ENCODE measurements around the gene AUP1.

AUP1 gene

GRCh38 chr2:74515981-74516633, 13.4 kb downstream of the AUP1 start:
- POLR2A ChIA-PET (ENCODE audit: low non-redundant PET) = no interaction called here
- TF ChIP-seq, protein P1, sequence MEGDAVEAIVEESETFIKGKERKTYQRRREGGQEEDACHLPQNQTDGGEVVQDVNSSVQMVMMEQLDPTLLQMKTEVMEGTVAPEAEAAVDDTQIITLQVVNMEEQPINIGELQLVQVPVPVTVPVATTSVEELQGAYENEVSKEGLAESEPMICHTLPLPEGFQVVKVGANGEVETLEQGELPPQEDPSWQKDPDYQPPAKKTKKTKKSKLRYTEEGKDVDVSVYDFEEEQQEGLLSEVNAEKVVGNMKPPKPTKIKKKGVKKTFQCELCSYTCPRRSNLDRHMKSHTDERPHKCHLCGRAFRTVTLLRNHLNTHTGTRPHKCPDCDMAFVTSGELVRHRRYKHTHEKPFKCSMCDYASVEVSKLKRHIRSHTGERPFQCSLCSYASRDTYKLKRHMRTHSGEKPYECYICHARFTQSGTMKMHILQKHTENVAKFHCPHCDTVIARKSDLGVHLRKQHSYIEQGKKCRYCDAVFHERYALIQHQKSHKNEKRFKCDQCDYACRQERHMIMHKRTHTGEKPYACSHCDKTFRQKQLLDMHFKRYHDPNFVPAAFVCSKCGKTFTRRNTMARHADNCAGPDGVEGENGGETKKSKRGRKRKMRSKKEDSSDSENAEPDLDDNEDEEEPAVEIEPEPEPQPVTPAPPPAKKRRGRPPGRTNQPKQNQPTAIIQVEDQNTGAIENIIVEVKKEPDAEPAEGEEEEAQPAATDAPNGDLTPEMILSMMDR (conservative IDR thresholded peaks at IDR 0.05; ENCODE audit: low read depth) = no peak
- H3K27ac ChIP-seq = no peak overlapping the region
- CTCF ChIA-PET = no interaction called here
- DNase-seq (ENCODE audit: low spot score) = peak; percentile 65

GRCh38 chr2:74515271-74515980, 14.1 kb downstream of the AUP1 start:
- TF ChIP-seq, protein P1 (conservative IDR thresholded peaks at IDR 0.05; ENCODE audit: low read depth) = no peak
- DNase-seq (ENCODE audit: low spot score) = no peak
- ChIA-PET CTCF (interaction anchor here (1.2 kb wide), 1 partner anchor 72 kb away, joined by 4 read pairs; no protein-coding TSS in a partner anchor), POLR2A (ENCODE audit: low non-redundant PET) (no interaction called here)
- no peak overlapping the region for H3K27ac ChIP-seq

DNA sequence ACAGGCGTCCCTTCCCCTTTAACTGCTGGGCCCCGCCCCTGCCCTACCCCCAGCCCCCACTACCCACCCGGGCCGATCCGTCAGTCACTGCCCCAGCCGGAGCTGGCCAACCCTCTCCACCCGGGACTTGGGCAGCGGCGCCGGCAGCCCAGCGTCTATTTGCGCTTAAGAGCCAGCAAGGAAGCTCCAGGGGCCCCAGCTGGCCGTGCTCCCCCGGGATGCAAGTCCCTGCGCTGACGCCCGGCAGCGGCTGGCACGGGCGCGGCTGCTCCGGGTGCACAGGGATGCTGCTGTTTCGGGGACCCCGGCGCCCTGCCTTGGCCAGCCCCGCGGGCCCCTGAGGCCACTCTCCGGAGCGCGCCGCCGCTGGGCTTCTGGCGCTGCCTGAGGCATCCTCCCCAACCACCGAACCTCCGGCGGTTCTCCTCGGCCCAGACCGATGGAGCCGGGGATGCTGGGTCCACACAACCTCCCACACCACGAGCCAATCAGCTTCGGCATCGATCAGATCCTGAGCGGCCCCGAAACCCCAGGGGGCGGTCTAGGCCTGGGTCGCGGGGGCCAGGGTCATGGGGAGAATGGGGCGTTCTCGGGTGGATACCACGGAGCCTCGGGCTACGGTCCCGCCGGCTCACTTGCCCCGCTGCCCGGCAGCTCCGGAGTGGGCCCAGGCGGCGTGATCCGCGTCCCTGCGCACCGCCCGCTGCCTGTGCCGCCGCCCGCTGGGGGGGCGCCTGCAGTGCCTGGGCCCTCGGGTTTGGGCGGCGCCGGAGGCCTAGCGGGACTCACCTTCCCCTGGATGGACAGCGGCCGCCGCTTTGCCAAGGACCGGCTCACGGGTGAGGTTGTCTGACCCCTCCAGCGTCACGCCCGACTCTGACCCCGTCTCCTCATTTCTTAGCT, 14.9 kb downstream of the AUP1 start, which contains the start of gene TLX2:
TSS of gene TLX2 (plus strand) at position 83 of the 903 bp plus-strand sequence. CDS start at position 440, 357 bp downstream.
- H3K27ac ChIP-seq = no peak within 1 kb of the TSS
- no peak for DNase-seq (ENCODE audit: low spot score)
- TF ChIP-seq, protein P1 (conservative IDR thresholded peaks at IDR 0.05; ENCODE audit: low read depth) = no peak
- CTCF ChIA-PET = interaction anchor here (1.2 kb wide), 1 partner anchor 73 kb away, joined by 4 read pairs; no protein-coding TSS in a partner anchor
- POLR2A ChIA-PET (ENCODE audit: low non-redundant PET) = no interaction called here

GRCh38 chr2:74513605-74514367, 15.7 kb downstream of the AUP1 start:
- ChIA-PET CTCF (interaction anchor here (0.5 to 0.8 kb wide), 4 partner anchors 8 to 472 kb away, joined by 3 to 4 read pairs (median 3); no protein-coding TSS in a partner anchor), POLR2A (ENCODE audit: low non-redundant PET) (no interaction called here)
- TF ChIP-seq, protein P1 (conservative IDR thresholded peaks at IDR 0.05; ENCODE audit: low read depth) = no peak
- no peak overlapping the region for H3K27ac ChIP-seq
- DNase-seq (ENCODE audit: low spot score) = no peak

- ChIA-PET CTCF (interaction anchor here (0.5 to 0.9 kb wide), 5 partner anchors 9 to 471 kb away, joined by 3 to 4 read pairs (median 3); no protein-coding TSS in a partner anchor), POLR2A (ENCODE audit: low non-redundant PET) (no interaction called here)
- no peak overlapping the region for H3K27ac ChIP-seq
- TF ChIP-seq, protein P1 (conservative IDR thresholded peaks at IDR 0.05; ENCODE audit: low read depth) = no peak
- DNase-seq (ENCODE audit: low spot score) = no peak
Measured at GRCh38 chr2:74512744-74513604, 16.5 kb downstream of the AUP1 start.

Data from RWPE1 (cell line).